SJSA1 (cell line): Measurements from ENCODE around the gene SPPL2B. TPM values are rescaled to one million over a fixed set of nuclear protein-coding genes. Genes with fewer than 3 reads are reported as not detected.

ENCODE experiments used
- DNase-seq, 2 experiments: peaks; one replicate each; pipeline ENCODE4 v3.0.0-alpha.2; 2015 to 2020; ENCODE audit warnings: low spot score in 2 of 2, low read depth in 1 of 2
- H3K27ac ChIP-seq: fragments of 250-450 bp; sonication (Bioruptor Pico); 2 replicates; pipeline ENCODE4 v1.5.1; 2020; ENCODE audit warnings: mild to moderate bottlenecking, moderate library complexity
- H3K27me3 ChIP-seq: fragments of 250-450 bp; sonication (Bioruptor Pico); replicated peaks from 2 replicates; pipeline ENCODE4 v1.5.1; 2020; ENCODE audit warnings: mild to moderate bottlenecking, moderate library complexity
- H3K36me3 ChIP-seq: fragments of 250-450 bp; sonication (Bioruptor Pico); 2 replicates; pipeline ENCODE4 v1.5.1; 2020; ENCODE audit warnings: mild to moderate bottlenecking
- H3K4me1 ChIP-seq: fragments of 250-450 bp; sonication (Bioruptor Pico); replicated peaks from 2 replicates; pipeline ENCODE4 v1.6.1; 2021; ENCODE audit warnings: mild to moderate bottlenecking
- H3K4me3 ChIP-seq: fragments of 250-450 bp; sonication (Bioruptor Pico); 2 replicates; pipeline ENCODE4 v1.5.1; 2020; ENCODE audit warnings: mild to moderate bottlenecking
- H3K9me3 ChIP-seq: fragments of 250-450 bp; sonication (Bioruptor Pico); replicated peaks from 2 replicates; pipeline ENCODE4 v1.5.1; 2020; ENCODE audit warnings: mild to moderate bottlenecking
- total RNA-seq: library from RNA; depleted of rRNA; stranded (reverse); fragments of >200 nt; shearing (Covaris generic); gene quantifications from 2 replicates; pipeline ENCODE4 v1.2.3, GENCODE V29; 2014

SPPL2B gene
- total RNA-seq, 1 experiment from 2014 or later: 32.2 TPM

DNA sequence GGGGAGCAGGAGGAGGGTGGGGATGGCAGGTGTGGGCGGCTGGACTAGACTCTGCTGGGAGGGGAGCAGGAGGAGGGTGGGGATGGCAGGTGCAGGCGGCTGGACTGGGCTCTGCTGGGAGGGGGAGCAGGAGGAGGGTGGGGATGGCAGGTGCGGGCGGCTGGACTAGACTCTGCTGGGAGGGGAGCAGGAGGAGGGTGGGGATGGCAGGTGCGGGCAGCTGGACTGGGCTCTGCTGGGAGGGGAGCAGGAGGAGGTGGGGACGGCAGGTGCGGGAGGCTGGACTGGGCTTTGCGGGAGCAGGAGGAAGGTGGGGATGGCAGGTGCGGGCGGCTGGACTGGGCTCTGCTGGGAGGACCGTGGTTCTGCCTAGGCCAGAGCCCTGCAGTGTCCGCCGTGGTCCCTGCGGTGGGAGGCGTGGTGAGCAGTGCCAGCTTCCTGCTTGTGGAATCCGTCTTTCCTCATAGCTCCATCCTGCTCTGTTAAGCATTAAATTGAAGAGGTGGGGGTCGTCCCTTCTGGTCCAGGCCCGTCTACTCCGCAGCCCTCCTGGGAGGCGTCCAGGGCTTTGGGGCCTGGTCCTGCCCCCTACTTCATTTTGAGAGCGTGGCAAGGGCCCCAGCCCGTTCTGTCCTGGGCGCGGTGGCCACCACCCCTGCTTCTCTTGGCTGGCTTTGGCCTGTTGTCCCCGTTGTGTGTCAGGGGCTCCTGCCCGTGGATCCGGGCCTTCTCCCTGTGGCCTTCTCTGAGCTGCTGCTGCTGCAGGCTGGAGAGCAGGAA is 4.7 kb downstream of the SPPL2B start:
- no peak overlapping the region for H3K27ac ChIP-seq
- peaks cover 18% of the 10 kb centered on the region for H3K36me3 ChIP-seq
- H3K27me3 ChIP-seq: no peaks in the 10 kb centered on the region
- peaks cover 6% of the 10 kb centered on the region for H3K4me1 ChIP-seq
- H3K4me3 ChIP-seq: no peak overlapping the region
- no peaks in the 10 kb centered on the region; the same call in 1 of the 2 replicates for H3K9me3 ChIP-seq
- no peak for DNase-seq

GRCh38 chr19:2333807-2334211 is 5.3 kb downstream of the SPPL2B start:
- Histone ChIP-seq H3K27me3 (no peaks in the 10 kb centered on the region), H3K27ac (no peak overlapping the region), H3K9me3 (no peaks in the 10 kb centered on the region; the same call in 1 of the 2 replicates), H3K4me3 (no peak overlapping the region), H3K36me3 (peaks cover 14% of the 10 kb centered on the region), H3K4me1 (peaks cover 6% of the 10 kb centered on the region)
- DNase-seq: no peak

DNA sequence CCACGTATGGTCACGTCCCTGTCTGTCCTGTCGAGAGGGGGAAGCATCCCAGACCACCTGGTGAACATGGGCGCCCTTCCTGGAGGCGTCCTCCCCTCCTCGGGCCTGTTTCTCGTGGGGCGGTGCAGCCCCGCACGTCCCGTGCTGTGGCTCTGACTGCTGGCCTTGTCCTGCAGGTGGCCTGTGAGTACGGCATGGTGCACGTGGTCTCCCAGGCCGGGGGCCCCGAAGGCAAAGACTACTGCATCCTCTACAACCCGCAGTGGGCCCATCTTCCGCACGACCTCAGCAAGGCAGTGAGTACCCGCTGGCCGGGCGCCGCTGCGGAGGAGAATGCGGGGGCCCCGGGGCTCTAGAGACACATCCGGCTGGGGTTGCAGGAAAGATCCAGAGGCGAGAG is 5.9 kb downstream of the SPPL2B start:
- Histone ChIP-seq H3K4me3 (no peak overlapping the region), H3K36me3 (peaks cover 18% of the 10 kb centered on the region), H3K27me3 (no peaks in the 10 kb centered on the region), H3K9me3 (no peaks in the 10 kb centered on the region; the same call in 1 of the 2 replicates), H3K4me1 (peaks cover 3% of the 10 kb centered on the region), H3K27ac (no peak overlapping the region)
- no peak for DNase-seq

DNA sequence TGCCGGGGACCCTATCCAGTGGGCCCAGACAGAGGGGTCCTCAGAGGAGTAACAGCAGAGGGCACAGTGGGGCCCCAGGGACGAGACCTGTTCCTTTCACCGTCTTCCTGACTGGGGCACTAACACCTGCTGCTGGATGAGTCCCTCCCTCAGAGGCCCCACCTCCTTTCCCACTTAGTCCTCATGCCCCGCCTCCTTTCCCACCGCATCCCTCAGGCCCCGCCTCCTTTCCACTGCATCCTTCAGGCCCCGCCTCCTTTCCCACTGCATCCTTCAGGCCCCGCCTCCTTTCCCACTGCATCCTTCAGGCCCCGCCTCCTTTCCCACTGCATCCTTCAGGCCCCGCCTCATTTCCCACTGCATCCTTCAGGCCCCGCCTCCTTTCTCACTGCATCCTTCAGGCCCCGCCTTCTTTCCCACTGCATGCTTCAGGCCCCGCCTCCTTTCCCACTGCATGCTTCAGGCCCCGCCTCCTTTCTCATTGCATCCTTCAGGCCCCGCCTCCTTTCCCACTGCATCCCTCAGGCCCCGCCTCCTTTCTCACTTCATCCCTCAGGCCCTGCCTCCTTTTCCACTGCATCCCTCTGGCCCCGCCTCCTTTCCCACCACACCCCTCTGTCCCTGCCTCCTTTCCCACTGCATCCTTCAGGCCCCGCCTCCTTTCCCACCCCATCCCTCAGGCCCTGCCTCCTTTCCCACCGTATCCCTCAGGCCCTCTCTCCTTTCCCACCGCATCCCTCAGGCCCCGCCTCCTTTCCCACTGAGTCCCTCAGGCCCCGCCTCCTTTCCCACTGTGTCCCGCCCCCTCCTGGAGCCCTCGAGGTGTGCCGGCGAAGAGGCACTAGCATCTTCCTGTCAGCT is 6.7 kb downstream of the SPPL2B start:
- peaks cover 22% of the 10 kb centered on the region for H3K36me3 ChIP-seq
- H3K4me3 ChIP-seq: no peak overlapping the region
- DNase-seq: no peak
- H3K9me3 ChIP-seq: no peaks in the 10 kb centered on the region; the same call in 1 of the 2 replicates
- H3K4me1 ChIP-seq: no peaks in the 10 kb centered on the region
- H3K27ac ChIP-seq: no peak overlapping the region
- no peaks in the 10 kb centered on the region for H3K27me3 ChIP-seq

DNA sequence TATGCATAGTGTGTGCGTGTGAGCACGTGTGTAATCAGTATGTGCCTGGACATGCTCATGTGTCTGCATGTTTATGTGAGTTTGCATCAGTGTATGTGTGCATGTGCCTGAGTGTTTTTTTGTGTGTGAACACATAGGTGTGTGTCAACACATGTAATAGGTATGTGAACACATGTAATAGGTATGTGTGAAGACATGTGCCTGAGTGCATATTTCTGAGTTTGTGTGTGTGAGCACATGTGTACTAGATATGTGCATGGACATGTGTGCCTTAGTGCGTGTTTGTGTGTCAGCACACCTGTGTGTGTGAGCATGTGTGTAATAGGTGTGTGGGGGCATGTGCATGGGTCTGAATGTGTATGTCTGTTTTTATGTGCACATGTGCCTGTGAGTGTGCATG is 7.4 kb downstream of the SPPL2B start:
- no peak overlapping the region for H3K4me3 ChIP-seq
- no peak for DNase-seq

DNA sequence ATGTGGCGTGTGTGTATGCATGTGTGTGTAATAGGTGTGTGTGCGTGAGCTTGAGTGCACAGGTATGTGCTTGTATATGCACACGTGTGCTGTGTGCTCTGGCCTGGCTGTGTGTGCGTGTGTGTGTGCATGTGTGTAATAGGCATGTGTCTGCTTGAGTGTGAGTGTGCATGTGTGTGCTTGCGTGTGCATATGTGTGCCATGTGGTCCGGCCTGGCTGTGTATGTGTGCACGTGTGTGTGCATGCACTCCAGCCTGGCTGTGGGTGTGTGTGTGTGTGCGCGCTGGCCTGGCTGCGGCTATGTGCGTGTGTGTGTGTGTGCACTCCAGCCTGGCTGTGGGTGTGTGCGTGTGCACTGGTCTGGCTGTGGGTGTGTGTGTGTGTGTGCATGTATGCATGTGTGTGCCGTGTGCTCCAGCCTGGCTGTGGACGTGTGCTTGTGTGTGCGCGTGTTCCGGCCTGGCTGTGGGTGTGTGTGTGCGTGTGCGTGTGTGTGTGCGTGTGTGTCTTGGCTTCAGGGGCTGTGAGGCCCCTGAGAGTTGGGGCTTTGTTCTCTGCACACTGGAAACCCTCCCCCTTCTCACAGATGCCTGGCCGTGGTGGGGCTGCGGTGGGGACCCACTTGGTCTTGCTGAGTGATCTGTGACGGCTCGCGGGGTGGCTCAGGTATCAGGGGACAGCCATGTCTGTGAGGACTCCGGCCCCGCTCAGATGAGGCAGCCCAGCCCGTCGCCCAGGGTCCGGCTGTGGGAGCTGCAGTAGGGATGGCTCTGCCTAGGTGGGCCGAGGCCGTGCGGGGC is 8.2 kb downstream of the SPPL2B start:
- DNase-seq: no peak
- no peak overlapping the region for H3K27ac ChIP-seq
- H3K4me1 ChIP-seq: no peaks in the 10 kb centered on the region
- H3K9me3 ChIP-seq: no peaks in the 10 kb centered on the region; the same call in 1 of the 2 replicates
- H3K4me3 ChIP-seq: no peak overlapping the region
- H3K36me3 ChIP-seq: peaks cover 32% of the 10 kb centered on the region
- H3K27me3 ChIP-seq: no peaks in the 10 kb centered on the region

More for the DNA sequence above, 7.4 kb downstream of the SPPL2B start:
- no peaks in the 10 kb centered on the region; the same call in 1 of the 2 replicates for H3K9me3 ChIP-seq
- no peak overlapping the region for H3K27ac ChIP-seq
- H3K4me1 ChIP-seq: no peaks in the 10 kb centered on the region
- H3K36me3 ChIP-seq: peaks cover 27% of the 10 kb centered on the region
- no peaks in the 10 kb centered on the region for H3K27me3 ChIP-seq

DNA sequence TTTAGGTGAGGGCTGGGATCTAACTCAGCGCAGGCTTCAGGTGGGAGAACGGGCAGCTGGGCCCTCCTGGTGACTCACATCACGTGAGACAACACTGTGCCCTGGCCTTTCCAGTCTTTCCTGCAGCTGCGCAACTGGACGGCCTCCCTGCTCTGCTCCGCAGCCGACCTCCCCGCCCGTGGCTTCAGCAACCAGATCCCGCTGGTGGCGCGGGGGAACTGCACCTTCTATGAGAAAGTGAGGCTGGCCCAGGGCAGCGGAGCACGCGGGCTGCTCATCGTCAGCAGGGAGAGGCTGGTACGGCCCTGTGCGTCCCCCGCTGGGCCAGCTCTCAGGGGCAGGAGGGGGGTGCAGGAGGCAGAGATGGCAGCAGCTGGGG is 8.8 kb downstream of the SPPL2B start:
- H3K4me1 ChIP-seq: no peaks in the 10 kb centered on the region
- no peaks in the 10 kb centered on the region for H3K27me3 ChIP-seq
- H3K27ac ChIP-seq: no peak overlapping the region
- no peaks in the 10 kb centered on the region; the same call in 1 of the 2 replicates for H3K9me3 ChIP-seq
- DNase-seq: no peak
- H3K36me3 ChIP-seq: peaks cover 32% of the 10 kb centered on the region
- H3K4me3 ChIP-seq: no peak overlapping the region

- H3K9me3 ChIP-seq: no peaks in the 10 kb centered on the region; the same call in 1 of the 2 replicates
- peaks cover 34% of the 10 kb centered on the region for H3K36me3 ChIP-seq
- no peaks in the 10 kb centered on the region for H3K4me1 ChIP-seq
- no peaks in the 10 kb centered on the region for H3K27me3 ChIP-seq
- H3K27ac ChIP-seq: no peak overlapping the region
- H3K4me3 ChIP-seq: no peak overlapping the region
- no peak for DNase-seq
Measured at GRCh38 chr19:2338055-2338615, 9.7 kb downstream of the SPPL2B start.

DNA sequence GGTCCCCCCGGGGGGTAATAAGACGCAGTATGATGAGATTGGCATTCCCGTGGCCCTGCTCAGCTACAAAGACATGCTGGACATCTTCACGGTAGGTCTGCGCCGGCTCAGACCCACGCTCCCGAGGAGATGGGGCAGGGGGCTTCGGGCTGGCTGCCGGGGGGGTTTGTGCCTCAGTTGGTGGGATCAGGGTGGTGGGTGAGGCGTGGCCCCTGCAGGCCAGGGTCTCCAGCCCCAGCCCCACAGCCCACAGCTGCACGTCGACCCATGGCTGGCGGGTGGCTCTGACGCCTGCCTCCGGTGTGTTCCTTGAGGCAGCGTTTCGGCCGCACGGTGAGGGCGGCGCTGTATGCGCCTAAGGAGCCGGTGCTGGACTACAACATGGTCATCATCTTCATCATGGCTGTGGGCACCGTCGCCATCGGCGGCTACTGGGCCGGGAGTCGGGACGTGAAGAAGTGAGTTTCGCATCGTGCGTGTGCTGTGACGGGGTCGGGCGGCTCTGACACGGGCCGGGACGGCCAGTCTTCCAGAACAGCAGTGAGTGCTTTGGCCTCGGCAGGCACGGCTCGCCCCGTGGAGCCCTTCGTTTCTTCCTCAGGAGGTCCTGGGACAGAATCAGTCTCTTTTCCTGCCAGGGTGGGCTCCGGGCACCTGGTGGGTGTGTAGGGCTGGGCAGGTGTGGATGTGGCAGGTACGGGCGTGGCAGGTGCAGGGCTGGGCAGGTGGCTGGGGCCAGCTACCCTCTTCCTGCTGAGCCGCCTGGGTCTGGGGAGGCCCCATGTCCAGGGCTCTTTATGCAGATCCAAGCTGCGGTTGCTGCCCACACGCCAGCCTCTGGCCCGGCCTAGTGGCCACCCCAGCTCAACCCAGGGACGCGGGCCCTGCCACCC is 10.5 kb downstream of the SPPL2B start:
- H3K36me3 ChIP-seq: peaks cover 39% of the 10 kb centered on the region
- H3K9me3 ChIP-seq: no peaks in the 10 kb centered on the region; the same call in 1 of the 2 replicates
- DNase-seq: no peak
- H3K27me3 ChIP-seq: no peaks in the 10 kb centered on the region
- no peaks in the 10 kb centered on the region for H3K4me1 ChIP-seq
- no peak overlapping the region for H3K4me3 ChIP-seq
- no peak overlapping the region for H3K27ac ChIP-seq

DNA sequence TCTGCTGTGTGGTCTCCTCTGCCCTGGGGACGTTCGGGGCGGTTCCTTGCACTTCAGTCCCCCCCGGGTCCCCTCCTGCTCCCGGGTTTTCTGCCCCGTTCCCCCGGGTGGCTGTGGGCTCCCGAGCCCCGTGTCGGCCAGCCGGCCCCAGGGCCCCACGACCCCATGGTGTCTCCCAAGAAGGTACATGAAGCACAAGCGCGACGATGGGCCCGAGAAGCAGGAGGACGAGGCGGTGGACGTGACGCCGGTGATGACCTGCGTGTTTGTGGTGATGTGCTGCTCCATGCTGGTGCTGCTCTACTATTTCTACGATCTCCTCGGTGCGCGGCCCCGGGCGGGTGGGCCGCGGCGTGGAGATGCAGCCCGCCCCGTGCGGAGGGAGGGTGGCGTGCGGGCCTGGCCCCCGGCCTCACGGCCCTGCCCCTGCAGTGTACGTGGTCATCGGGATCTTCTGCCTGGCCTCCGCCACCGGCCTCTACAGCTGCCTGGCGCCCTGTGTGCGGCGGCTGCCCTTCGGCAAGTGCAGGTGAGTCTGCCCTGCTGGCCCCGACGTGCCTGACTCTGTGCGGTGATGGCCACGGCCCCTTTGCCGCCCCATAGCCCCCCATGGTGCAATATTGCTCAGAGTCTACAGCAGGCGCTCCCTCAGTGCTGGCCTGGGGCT is 11.3 kb downstream of the SPPL2B start:
- H3K9me3 ChIP-seq: no peaks in the 10 kb centered on the region; the same call in 1 of the 2 replicates
- no peaks in the 10 kb centered on the region for H3K27me3 ChIP-seq
- H3K4me3 ChIP-seq: no peak overlapping the region
- H3K36me3 ChIP-seq: peaks cover 39% of the 10 kb centered on the region
- H3K27ac ChIP-seq: no peak overlapping the region
- no peak for DNase-seq
- no peaks in the 10 kb centered on the region for H3K4me1 ChIP-seq

DNA sequence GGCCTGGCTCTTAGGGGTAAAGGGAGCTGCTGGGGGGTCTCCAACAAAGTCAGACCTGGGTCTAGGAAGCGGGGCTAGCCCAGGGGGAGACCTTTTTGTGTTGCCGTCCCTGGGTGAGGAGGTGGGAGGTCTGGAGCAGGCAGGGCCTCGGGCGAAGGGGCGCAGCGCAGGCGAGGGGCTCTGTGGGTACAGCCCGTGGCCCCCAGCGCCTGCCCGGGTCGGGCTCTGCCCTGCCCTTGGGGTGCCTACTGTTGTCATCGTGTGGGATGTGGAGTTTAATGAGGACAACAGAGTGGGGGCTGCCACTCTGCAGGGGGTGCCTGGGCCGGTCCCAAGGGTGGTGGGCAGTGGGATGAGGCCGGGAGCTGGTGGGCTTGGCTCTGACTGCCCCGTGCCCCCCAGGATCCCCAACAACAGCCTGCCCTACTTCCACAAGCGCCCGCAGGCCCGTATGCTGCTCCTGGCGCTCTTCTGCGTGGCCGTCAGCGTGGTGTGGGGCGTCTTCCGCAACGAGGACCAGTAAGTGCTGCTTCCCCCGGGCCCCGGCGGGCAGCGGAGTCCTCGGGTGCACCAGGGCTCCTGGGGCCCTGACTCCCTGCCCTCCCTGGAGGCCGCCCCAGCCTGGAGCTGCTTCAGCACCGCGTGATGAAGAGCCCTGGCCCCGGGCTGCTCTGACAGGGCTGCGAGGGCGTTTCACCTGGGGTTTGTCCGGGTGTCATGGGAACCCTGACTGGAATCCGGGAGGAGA is 12.2 kb downstream of the SPPL2B start:
- H3K27me3 ChIP-seq: no peaks in the 10 kb centered on the region
- DNase-seq: no peak
- H3K27ac ChIP-seq: no peak overlapping the region
- peaks cover 39% of the 10 kb centered on the region for H3K36me3 ChIP-seq
- H3K4me1 ChIP-seq: no peaks in the 10 kb centered on the region
- H3K9me3 ChIP-seq: no peaks in the 10 kb centered on the region
- no peak overlapping the region for H3K4me3 ChIP-seq
